HAP-1 (cell line): Measurements from ENCODE around the gene TBC1D19.
"Not testable (repeated sequence)": the region's sequence is repeated elsewhere in the genome, so short reads cannot be mapped to it uniquely, and the experiment has no call there.

Source experiments
- DNase-seq, 2 experiments: peaks; one replicate each; pipeline ENCODE4 v3.0.0-alpha.2; 2016 to 2020; ENCODE audit warnings: low spot score in 2 of 2
- H3K27me3 ChIP-seq: fragments of 250-450 bp; sonication (Bioruptor Pico); 2 replicates; pipeline ENCODE4 v1.5.1; 2020; ENCODE audit warnings: low read depth, mild to moderate bottlenecking, moderate library complexity
- H3K36me3 ChIP-seq: fragments of 250-450 bp; sonication (Bioruptor Pico); replicated peaks from 2 replicates; pipeline ENCODE4 v1.5.1; 2020; ENCODE audit warnings: mild to moderate bottlenecking
- H3K4me1 ChIP-seq: fragments of 250-450 bp; sonication (Bioruptor Pico); 2 replicates; pipeline ENCODE4 v1.5.1; 2020; ENCODE audit warnings: mild to moderate bottlenecking
- H3K4me3 ChIP-seq: fragments of 250-450 bp; sonication (Bioruptor Pico); 2 replicates; pipeline ENCODE4 v1.5.1; 2020; ENCODE audit warnings: mild to moderate bottlenecking, moderate library complexity
- H3K9me3 ChIP-seq: fragments of 250-450 bp; sonication (Bioruptor Pico); 2 replicates; pipeline ENCODE4 v1.5.1; 2020; ENCODE audit warnings: mild to moderate bottlenecking, moderate library complexity
- in situ Hi-C: fragments of 300-500 bp; cut with MboI; formaldehyde crosslinking; loops from 3 replicates; pipeline ENCODE4 v1.14.3; 2020; ENCODE audit warnings: low sequenced_read_pairs, inconsistent platforms, mixed read lengths

TBC1D19 gene

DNA sequence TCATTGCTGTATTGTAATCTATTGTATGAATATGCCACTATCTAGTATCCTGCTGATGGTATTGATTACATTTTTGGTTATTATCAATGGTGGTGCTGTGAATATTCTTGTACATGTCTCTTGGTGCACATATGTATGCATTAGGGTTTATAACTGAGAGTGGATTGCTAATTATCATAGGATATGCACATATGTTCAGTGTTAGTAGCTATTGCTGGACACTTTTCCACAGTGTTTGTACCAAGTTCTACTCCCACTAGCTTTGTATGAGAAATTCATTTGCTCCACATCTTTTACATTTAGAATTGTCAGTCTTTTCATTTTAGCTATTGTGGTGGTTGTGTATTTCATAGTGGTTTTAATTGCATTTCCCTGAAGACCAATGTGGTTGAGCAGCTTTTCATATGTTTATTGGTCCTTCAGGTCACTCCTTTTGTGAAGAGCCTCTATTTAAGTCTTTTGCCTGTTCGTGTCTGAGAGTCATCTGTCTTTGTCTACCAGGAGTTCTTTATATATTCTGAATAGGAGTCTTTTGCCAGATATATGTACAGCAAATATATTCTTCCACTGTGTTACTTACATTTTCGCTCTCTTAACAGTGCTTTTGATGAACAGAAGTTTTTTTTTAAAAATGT lies 87.1 kb downstream of the TBC1D19 start:
- DNase-seq: peak; percentile 36 to 99
- Histone ChIP-seq H3K4me3 (no peak overlapping the region), H3K4me1 (peaks cover 25% of the 10 kb centered on the region), H3K9me3 (no peaks in the 10 kb centered on the region), H3K27me3 (no peaks in the 10 kb centered on the region), H3K36me3 (no peaks in the 10 kb centered on the region)
- in situ Hi-C loops: no loop called here

GRCh38 chr4:26679040-26679695 lies 95.3 kb downstream of the TBC1D19 start:
- in situ Hi-C loops, H3K4me3 ChIP-seq, H3K27me3 ChIP-seq, DNase-seq, H3K36me3 ChIP-seq, H3K9me3 ChIP-seq, H3K4me1 ChIP-seq: not testable (repeated sequence)

DNA sequence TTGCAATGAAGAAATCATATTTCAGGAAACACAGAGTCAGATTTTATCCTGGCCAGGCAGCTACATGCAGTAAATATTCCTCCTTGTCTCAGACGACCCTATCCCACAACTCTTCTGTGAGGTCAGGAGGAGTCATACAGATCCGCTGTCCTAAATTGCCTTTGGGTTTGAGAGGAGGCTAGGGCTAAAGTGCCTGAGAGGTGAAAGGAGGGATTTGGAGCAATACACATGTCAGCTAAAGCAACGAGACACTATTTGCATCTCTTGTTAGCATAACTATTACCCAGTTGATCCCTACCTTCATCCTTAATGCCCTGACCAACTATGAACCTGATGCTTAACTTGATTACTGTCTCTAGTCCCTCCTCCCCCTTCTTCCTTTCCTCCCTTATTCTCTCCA lies 98.6 kb downstream of the TBC1D19 start:
- no peaks in the 10 kb centered on the region for H3K4me1 ChIP-seq
- no peak overlapping the region for H3K4me3 ChIP-seq
- no peaks in the 10 kb centered on the region for H3K36me3 ChIP-seq
- in situ Hi-C loops: no loop called here
- no peaks in the 10 kb centered on the region for H3K27me3 ChIP-seq
- peaks cover 6% of the 10 kb centered on the region for H3K9me3 ChIP-seq
- DNase-seq: no peak

DNA sequence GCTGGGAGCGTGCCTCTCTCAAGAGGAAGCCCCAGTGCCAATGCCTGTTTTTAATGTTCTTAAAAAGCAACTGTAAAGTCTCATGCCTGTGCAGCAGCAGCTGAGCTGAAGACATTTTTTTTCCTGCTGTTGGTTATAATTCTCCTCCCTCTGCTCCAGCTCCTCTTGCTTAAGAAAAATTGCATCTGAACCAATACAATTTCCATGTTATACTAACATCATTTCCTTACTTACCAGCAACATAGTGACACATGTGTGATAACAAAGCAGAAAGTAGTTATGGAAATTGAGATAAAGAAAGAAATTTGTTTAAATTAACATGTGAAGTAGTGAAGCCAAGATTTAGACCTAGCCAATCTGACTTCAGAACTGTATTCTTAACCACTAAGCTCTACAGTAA lies 101.4 kb downstream of the TBC1D19 start:
- no peaks in the 10 kb centered on the region for H3K27me3 ChIP-seq
- DNase-seq: no peak
- H3K9me3 ChIP-seq: no peaks in the 10 kb centered on the region
- H3K4me3 ChIP-seq: no peak overlapping the region
- in situ Hi-C loops: no loop called here
- H3K36me3 ChIP-seq: no peaks in the 10 kb centered on the region
- no peaks in the 10 kb centered on the region for H3K4me1 ChIP-seq

- no peak overlapping the region for H3K4me3 ChIP-seq
- H3K4me1 ChIP-seq: no peaks in the 10 kb centered on the region
- in situ Hi-C loops: no loop called here
- H3K36me3 ChIP-seq: no peaks in the 10 kb centered on the region
- no peaks in the 10 kb centered on the region for H3K27me3 ChIP-seq
- no peaks in the 10 kb centered on the region for H3K9me3 ChIP-seq
- DNase-seq: no peak
Measured at GRCh38 chr4:26687728-26688127, 103.8 kb downstream of the TBC1D19 start.

DNA sequence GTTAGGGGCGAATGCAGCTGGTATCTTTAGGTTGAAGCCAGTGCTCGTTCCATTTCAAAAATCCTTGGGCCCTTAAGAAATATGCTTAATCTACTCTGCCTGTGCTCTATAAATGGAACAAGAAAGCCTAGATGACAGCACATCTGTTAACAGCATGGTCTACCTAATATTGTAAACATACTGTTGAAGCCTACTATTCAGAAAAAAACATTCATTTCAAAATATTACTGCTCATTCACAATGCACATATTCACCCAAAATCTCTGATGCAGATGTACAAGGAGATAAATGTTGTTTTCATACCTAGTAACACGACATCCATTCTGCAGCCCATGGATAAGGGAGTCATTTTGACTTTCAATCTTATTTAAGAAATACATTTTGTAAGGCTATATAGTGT lies 106.6 kb downstream of the TBC1D19 start:
- Histone ChIP-seq H3K27me3 (no peaks in the 10 kb centered on the region), H3K36me3 (no peaks in the 10 kb centered on the region), H3K9me3 (no peaks in the 10 kb centered on the region), H3K4me3 (no peak overlapping the region), H3K4me1 (no peaks in the 10 kb centered on the region)
- in situ Hi-C loops: no loop called here
- no peak for DNase-seq

- H3K9me3 ChIP-seq: no peaks in the 10 kb centered on the region
- DNase-seq: no peak
- H3K4me1 ChIP-seq: no peaks in the 10 kb centered on the region
- in situ Hi-C loops: no loop called here
- H3K36me3 ChIP-seq: no peaks in the 10 kb centered on the region
- no peak overlapping the region for H3K4me3 ChIP-seq
- H3K27me3 ChIP-seq: no peaks in the 10 kb centered on the region
Measured at GRCh38 chr4:26692014-26692726, 108.3 kb downstream of the TBC1D19 start.

DNA sequence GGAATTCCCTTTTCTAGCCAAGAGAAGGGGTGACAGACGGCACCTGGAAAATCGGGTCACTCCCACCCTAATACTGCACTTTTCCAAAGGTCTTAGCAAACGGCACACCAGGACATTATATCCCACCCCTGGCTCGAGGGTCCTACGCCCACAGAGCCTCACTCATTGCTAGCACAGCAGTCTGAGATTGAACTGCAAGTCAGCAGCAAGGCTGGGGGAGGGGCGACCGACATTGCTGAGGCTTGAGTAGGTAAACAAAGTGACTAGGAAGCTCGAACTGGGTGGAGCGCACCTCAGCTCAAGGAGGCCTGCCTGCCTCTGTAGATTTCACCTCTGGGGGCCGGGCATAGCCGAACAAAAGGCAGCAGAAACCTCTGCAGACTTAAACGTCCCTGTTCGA lies 110.2 kb downstream of the TBC1D19 start:
- H3K27me3 ChIP-seq, H3K4me1 ChIP-seq, H3K36me3 ChIP-seq, H3K9me3 ChIP-seq, H3K4me3 ChIP-seq, in situ Hi-C loops, DNase-seq: not testable (repeated sequence)

DNA sequence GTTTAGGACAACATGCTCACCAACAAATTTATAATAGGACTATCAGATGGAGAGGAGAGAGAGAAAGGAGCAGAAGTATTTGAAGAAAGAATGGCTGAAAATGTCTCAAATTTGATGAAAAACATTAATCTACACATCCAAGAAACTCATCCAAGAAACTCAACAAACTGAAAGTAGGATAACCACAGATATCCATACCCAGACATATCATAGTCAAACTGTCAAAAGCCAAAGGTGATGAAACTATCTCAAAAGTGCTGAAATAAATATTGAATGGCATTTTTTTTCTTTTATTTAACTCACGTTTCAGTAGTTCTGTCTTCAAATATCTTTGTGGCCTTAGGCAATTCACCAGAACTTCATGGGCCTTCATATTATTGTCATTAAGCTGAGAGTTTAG lies 116.2 kb downstream of the TBC1D19 start:
- in situ Hi-C loops: no loop called here
- no peaks in the 10 kb centered on the region for H3K36me3 ChIP-seq
- peaks cover 4% of the 10 kb centered on the region; the same call in 1 of the 2 replicates for H3K4me1 ChIP-seq
- H3K9me3 ChIP-seq: no peaks in the 10 kb centered on the region
- no peaks in the 10 kb centered on the region for H3K27me3 ChIP-seq
- H3K4me3 ChIP-seq: no peak overlapping the region
- DNase-seq: no peak

DNA sequence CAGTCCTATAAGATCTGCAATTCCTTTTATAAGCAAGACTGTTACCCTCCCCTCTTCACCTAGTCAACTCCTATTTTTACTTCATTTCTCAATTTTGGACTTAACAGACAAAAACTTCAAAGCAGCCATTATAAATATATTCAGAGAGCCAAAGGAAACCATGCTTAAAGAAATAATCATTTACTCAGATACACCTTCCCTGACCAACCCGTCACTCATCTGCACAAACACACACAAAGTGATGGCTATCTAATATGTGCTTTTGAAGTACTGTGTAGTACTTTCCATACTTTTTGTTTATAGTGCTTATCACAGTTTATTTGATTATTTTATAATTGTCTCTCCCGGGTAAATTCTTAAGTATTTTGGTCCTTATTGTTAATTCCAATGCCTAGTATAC lies 117.2 kb downstream of the TBC1D19 start:
- in situ Hi-C loops: no loop called here

GRCh38 chr4:26701786-26702227 lies 117.9 kb downstream of the TBC1D19 start:
- Histone ChIP-seq H3K9me3 (no peaks in the 10 kb centered on the region), H3K4me1 (peaks cover 4% of the 10 kb centered on the region; the same call in 1 of the 2 replicates), H3K36me3 (no peaks in the 10 kb centered on the region), H3K27me3 (no peaks in the 10 kb centered on the region), H3K4me3 (no peak overlapping the region)
- no peak for DNase-seq
- in situ Hi-C loops: no loop called here

More for the DNA sequence above, 117.2 kb downstream of the TBC1D19 start:
- Histone ChIP-seq H3K27me3 (no peaks in the 10 kb centered on the region), H3K4me3 (no peak overlapping the region), H3K36me3 (no peaks in the 10 kb centered on the region), H3K4me1 (peaks cover 4% of the 10 kb centered on the region; the same call in 1 of the 2 replicates), H3K9me3 (no peaks in the 10 kb centered on the region)
- DNase-seq: no peak

- DNase-seq: no peak
- H3K4me3 ChIP-seq: no peak overlapping the region
- H3K4me1 ChIP-seq: no peaks in the 10 kb centered on the region
- in situ Hi-C loops: no loop called here
- H3K27me3 ChIP-seq: no peaks in the 10 kb centered on the region
- H3K36me3 ChIP-seq: no peaks in the 10 kb centered on the region
- no peaks in the 10 kb centered on the region for H3K9me3 ChIP-seq
Measured at GRCh38 chr4:26707342-26707741, 123.5 kb downstream of the TBC1D19 start.

GRCh38 chr4:26709246-26709645 lies 125.4 kb downstream of the TBC1D19 start:
- Histone ChIP-seq H3K4me3 (no peak overlapping the region), H3K27me3 (no peaks in the 10 kb centered on the region)
- in situ Hi-C loops: no loop called here

GRCh38 chr4:26713563-26714151 lies 129.8 kb downstream of the TBC1D19 start:
- H3K4me1 ChIP-seq: no peaks in the 10 kb centered on the region
- in situ Hi-C loops: no loop called here
- no peaks in the 10 kb centered on the region for H3K27me3 ChIP-seq
- H3K36me3 ChIP-seq: no peaks in the 10 kb centered on the region
- no peak for DNase-seq
- no peaks in the 10 kb centered on the region for H3K9me3 ChIP-seq
- H3K4me3 ChIP-seq: no peak overlapping the region

More at GRCh38 chr4:26709246-26709645, 125.4 kb downstream of the TBC1D19 start:
- no peaks in the 10 kb centered on the region for H3K36me3 ChIP-seq
- no peaks in the 10 kb centered on the region for H3K9me3 ChIP-seq
- H3K4me1 ChIP-seq: no peaks in the 10 kb centered on the region
- no peak for DNase-seq
